NCI-H1930 (cell line): ENCODE data around the gene ZNF770.
A peak's percentile ranks its signal among the peaks of the same experiment; 100 is the strongest.
"Not testable (repeated sequence)": the region's sequence is repeated elsewhere in the genome, so short reads cannot be mapped to it uniquely, and the experiment has no call there.

Source experiments
- DNase-seq, 2 experiments: peaks; one replicate each; lab custom pipeline; 2025; lab: John Stamatoyannopoulos, UW

ZNF770 gene

DNA sequence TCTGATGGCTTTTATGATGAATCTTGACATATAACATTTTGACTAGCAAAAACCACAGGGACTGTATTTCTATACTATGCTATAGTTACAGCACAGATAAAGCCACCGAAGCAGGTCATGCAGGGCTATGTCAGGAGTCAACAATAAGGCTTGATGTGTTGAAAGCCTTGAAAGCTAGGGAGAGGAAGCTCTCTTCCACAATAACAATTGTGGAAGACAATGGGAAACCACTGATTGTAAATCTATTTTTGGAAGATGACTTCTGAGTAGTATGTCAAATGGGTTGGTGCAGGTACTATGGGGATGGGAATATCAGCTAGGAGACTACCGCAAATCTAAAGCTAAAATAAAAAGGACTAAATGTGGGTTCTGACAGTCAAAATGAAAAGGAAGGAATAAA lies 14.6 kb downstream of the ZNF770 start:
- DNase-seq: no peak

- DNase-seq: not testable (repeated sequence)
Measured at GRCh38 chr15:34970098-34970643, 17.9 kb downstream of the ZNF770 start.

DNA sequence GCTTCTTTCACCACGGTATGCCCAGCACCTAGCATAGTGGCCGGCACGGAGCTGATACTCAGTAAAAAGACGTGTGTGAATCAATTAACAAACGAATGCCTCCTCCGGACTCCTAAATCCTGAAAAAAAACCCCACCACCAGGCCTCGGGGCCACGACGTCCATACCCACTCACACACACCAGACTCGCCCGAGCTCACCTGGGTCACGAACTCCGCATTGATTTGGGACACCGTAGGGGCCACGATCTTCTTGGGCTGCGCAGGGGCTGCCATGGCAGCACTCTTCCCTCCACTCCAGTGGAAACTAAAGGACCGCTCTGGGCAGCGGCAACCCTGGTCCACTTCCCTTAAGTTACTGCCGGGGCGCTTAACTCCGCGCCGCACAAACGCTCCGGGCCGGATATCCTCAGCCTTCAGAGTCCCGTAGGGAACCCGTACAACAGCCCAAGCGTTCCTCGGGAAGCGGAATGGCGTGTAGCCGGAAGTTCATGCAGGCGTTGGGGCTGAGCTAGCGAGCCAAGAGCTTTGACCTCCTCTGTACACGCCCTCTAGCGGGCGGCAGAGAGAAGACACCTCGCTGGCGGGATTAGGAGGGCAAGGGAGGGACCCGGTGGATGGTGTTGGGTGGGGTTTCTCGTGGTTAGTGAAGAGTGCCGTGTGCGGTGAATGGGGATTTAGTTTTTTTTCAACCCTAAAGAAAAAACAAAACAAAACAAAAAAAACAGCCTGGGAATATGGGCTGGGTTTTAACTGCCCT lies 18.6 kb downstream of the ZNF770 start, which contains the start of gene AQR:
Gene AQR, minus strand, starts transcription at position 403 of the 758 bp plus-strand sequence. Its CDS starts 129 bp downstream, at position 274.
- peak; percentile 87 to 88 for DNase-seq

- DNase-seq: no peak
Measured at GRCh38 chr15:34964277-34964676, 23.8 kb downstream of the ZNF770 start.

- DNase-seq: no peak
Measured at GRCh38 chr15:34953851-34954250, 34.2 kb downstream of the ZNF770 start.

DNA sequence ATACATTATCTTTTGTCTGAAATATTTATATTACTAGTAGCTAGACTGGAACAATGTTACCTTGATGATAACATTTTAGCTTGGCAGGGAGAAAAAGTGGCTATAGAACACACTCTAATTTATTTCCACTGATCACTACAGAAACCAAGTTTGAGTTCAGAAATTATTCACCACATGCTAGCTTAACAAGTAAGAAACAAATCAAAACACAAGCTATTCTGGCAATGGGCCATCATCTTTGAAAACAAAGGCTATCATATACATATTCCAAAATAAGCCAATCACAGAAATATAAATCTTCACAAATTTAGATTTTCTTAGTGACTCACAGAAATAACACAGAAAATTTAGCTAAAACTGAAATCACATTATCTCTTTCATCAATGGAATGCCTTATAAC lies 35.6 kb downstream of the ZNF770 start:
- DNase-seq: no peak

DNA sequence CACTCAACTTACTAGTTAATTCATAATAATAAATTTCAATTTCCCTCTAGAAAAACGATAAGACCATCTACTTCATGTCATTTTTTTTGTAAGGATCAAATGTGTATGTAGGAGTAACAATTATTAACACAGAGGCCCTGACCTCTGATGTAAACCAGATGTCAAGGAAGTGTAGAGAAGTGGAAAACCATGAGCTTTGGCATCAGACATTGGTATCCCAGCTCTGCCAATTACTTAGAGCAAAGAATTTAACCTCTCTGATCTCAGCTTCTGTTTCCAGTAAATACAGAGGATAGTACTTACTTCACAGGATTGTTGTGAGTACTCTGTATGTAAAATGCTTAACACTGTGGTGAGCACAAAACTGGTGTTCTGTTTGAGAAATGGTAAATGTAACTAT lies 36.1 kb downstream of the ZNF770 start:
- no peak for DNase-seq

DNA sequence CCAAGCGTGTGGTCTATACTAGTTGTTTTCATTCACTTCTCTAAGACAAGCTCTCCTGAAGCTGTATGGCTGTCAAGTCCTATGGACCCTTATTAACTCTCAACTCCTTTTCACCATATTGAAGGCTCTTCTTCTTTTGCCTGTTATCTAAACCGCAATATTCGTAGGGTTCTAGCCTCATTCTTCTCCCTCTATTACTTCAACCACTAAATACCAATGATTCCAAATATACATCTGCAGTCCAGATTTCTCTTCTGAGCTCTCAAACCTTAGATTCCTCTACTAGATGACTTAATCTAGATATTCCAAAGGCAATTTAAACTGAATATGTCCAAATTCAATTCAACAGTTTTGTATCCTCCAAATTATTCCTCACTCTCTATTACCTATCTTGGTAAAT lies 43.2 kb downstream of the ZNF770 start:
- DNase-seq: no peak

GRCh38 chr15:34943711-34944110 lies 44.4 kb downstream of the ZNF770 start:
- DNase-seq: no peak

GRCh38 chr15:34943264-34943663 lies 44.8 kb downstream of the ZNF770 start:
- not testable (repeated sequence) for DNase-seq

DNA sequence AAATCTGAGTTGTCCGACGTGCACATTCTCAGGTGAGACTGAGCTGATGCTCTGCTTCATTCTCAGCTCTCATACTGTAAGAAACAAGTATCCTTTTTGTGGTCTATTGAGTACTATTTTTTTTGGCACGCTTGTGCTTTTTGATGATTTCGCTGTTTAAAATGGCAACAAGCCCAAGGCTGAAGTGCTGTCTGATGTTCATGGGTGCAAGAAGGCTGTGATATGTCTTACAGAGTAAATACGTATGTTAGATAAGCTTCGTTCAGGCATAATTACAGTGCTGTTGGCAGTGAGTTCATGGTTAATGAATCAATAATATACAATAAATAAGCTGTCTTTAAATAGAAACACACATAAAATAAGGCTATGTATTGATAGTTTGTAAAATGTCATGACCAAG lies 45.7 kb downstream of the ZNF770 start:
- no peak for DNase-seq

- DNase-seq: no peak
Measured at GRCh38 chr15:34941831-34942230, 46.3 kb downstream of the ZNF770 start.

DNA sequence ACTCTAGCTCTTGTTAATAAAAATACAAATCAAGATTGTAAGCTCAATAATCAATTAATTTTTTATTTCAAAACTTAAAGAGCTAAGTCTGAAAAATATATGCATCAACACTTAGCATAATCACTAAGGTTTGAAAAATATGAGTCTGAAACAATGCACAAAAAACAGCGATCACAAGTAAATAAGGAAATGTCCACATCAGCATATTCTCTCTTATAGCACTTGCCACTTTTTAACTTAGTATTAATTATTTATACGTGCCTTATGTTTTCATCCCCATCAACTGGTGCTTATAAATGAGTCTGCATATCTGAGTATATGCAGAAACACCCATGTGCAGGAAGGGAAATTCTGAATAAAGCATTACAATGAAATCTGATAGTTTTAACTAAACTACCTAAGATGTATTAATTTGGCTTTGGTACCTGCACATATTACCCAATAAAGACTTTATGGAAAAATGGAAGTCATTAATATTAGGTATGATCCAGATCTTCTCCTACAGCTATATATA lies 46.8 kb downstream of the ZNF770 start:
- no peak for DNase-seq

DNA sequence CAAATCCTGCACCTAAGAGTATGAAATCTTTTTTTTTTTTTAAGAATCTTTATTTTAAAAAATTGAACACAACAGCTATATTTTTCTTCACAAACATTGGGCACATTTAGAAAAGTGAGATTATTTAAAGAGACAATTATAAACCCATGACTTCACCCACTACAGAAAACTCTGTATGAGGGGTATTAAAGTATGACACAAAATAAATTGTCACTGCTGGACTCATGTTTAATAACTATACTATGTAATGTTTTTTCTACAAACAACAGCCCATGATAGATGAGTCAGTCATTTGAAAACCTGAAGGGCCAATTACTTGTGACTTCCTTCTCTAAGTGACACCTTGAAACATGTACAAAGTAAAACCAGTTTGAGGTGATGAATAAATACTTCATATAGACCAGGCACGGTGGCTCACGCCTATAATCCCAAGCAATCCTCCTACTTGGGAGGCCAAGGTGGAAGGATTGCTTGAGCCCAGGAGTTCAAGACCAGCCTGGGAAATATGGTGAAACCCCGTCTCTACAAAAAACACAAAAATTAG lies 54.6 kb downstream of the ZNF770 start:
- no peak for DNase-seq

GRCh38 chr15:34928349-34928748 lies 59.7 kb downstream of the ZNF770 start:
- not testable (repeated sequence) for DNase-seq
